ENCODE results near the gene WDFY2. TPM values are rescaled to one million over a fixed set of nuclear protein-coding genes. Genes with fewer than 3 reads are reported as not detected.
A peak's percentile ranks its signal among the peaks of the same experiment; 100 is the strongest.

Gene WDFY2
- total RNA-seq, 1 experiment from 2014 or later, result 4.1 TPM

DNA sequence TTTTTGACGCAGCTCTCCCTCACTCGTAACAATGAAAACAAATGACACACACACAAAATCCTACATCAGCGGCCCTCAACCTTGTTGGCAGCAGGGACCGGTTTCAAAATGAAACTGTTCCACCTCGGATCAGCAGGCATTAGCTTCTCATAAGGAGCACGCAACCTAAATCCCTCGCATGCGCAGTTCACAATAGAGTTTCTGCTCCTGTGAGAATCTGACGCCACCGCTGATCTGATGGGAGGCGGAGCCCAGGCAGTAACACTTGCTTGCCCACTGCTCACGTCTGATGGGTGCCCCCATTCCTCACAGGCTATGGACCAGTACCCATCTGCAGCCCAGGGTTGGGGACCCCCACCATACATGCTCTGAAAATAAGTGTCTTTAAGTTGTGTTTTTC lies 176.3 kb downstream of the WDFY2 start:
- DNase-seq (no peak), ATAC-seq (no peak)
- Histone ChIP-seq H3K27me3 (ENCODE audit: low read length) (no peaks in the 10 kb centered on the region), H3K36me3 (ENCODE audit: low read depth, low read length) (no peaks in the 10 kb centered on the region; the same call in 1 of the 2 replicates), H3F3A (ENCODE audit: low read length, unreplicated experiment) (no peaks in the 10 kb centered on the region), H3K4me2 (ENCODE audit: low read length) (no peak overlapping the region), H3K27ac (ENCODE audit: low read length) (no peak overlapping the region), H3K4me3 (ENCODE audit: low read length) (no peak overlapping the region), H2AFZ (ENCODE audit: low read length) (no peak overlapping the region), H3K9ac (ENCODE audit: low read length) (no peak overlapping the region), H3K79me2 (ENCODE audit: low read length) (no peaks in the 10 kb centered on the region), H3K9me3 (ENCODE audit: low read length) (no peaks in the 10 kb centered on the region), H3K4me1 (ENCODE audit: insufficient read depth, low read length) (peaks cover 13% of the 10 kb centered on the region), H3K9me2 (replicated peaks; ENCODE audit: low read length) (no peaks in the 10 kb centered on the region), H4K20me1 (ENCODE audit: low read length) (no peaks in the 10 kb centered on the region)
- intact Hi-C loops (cut with micrococcal nuclease), result no loop called here
- no TSS peak for BruUV-seq (replicated peaks)
- TF ChIP-seq EZH2phosphoT487 (IDR thresholded peaks at IDR 0.05; ENCODE audit: borderline replicate concordance, low read length), result no peak
- TF ChIP-seq, protein P1, sequence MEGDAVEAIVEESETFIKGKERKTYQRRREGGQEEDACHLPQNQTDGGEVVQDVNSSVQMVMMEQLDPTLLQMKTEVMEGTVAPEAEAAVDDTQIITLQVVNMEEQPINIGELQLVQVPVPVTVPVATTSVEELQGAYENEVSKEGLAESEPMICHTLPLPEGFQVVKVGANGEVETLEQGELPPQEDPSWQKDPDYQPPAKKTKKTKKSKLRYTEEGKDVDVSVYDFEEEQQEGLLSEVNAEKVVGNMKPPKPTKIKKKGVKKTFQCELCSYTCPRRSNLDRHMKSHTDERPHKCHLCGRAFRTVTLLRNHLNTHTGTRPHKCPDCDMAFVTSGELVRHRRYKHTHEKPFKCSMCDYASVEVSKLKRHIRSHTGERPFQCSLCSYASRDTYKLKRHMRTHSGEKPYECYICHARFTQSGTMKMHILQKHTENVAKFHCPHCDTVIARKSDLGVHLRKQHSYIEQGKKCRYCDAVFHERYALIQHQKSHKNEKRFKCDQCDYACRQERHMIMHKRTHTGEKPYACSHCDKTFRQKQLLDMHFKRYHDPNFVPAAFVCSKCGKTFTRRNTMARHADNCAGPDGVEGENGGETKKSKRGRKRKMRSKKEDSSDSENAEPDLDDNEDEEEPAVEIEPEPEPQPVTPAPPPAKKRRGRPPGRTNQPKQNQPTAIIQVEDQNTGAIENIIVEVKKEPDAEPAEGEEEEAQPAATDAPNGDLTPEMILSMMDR (conservative IDR thresholded peaks at IDR 0.05; ENCODE audit: low read depth, low read length), result no peak
- no peak for TF ChIP-seq EZH2 (IDR thresholded peaks at IDR 0.05; ENCODE audit: low read length, unreplicated experiment)
- ChIA-PET POLR2A (ENCODE audit: unreplicated experiment) (no interaction called here), CTCF (no interaction called here)

DNA sequence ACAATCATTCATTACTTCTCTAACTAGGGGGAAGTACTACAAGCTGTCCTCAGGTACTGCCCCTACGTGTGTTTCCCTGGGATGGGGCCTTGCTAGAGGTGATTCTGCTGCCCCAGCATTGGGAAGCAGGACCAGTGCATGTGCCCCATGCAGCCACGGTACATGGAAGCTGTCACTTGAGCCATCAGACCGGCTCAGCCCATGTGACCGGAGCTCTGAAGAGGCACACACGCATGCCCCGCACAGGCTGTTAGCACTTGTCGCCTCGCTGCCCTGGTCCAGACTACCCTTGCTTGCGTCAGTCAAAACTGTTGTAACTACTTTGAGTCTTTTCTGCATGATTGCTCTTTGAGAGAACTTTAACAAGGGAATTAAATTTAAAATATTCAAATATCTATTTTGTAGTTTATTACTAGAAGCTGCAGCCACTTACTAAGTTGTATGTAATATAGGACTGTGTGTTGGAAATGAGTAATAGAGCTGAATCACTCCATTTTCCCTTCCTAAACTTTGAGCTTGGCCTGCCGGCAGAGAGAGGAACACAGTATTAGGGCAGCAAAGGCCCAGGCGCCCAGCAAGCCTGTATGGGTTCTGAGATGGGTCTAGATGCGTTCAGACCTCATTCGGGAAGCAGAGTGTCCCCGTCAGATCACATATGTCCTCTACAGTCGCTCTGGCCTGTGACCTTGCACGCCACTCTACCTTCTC lies 177.5 kb downstream of the WDFY2 start:
- BruUV-seq (replicated peaks), result no TSS peak
- Histone ChIP-seq H3K36me3 (ENCODE audit: low read depth, low read length) (no peaks in the 10 kb centered on the region; the same call in 1 of the 2 replicates), H3K9me3 (ENCODE audit: low read length) (no peaks in the 10 kb centered on the region), H3K27me3 (ENCODE audit: low read length) (no peaks in the 10 kb centered on the region), H3K4me2 (ENCODE audit: low read length) (no peak overlapping the region), H3K9ac (ENCODE audit: low read length) (no peak overlapping the region), H3K79me2 (ENCODE audit: low read length) (no peaks in the 10 kb centered on the region), H3K4me3 (ENCODE audit: low read length) (no peak overlapping the region), H3F3A (ENCODE audit: low read length, unreplicated experiment) (no peaks in the 10 kb centered on the region), H3K4me1 (ENCODE audit: insufficient read depth, low read length) (peaks cover 13% of the 10 kb centered on the region), H2AFZ (ENCODE audit: low read length) (no peak overlapping the region), H3K27ac (ENCODE audit: low read length) (no peak overlapping the region), H4K20me1 (ENCODE audit: low read length) (no peaks in the 10 kb centered on the region), H3K9me2 (replicated peaks; ENCODE audit: low read length) (no peaks in the 10 kb centered on the region)
- CTCF ChIA-PET, result no interaction called here
- POLR2A ChIA-PET (ENCODE audit: unreplicated experiment), result interaction anchor here (0.7 kb wide), 1 partner anchor 31 kb away, joined by 4 read pairs; no protein-coding TSS in a partner anchor
- DNase-seq (peak; percentile 4), ATAC-seq (peak; percentile 52)
- TF ChIP-seq, protein P1 (conservative IDR thresholded peaks at IDR 0.05; ENCODE audit: low read depth, low read length), result no peak
- TF ChIP-seq EZH2phosphoT487 (IDR thresholded peaks at IDR 0.05; ENCODE audit: borderline replicate concordance, low read length) (no peak), EZH2 (IDR thresholded peaks at IDR 0.05; ENCODE audit: low read length, unreplicated experiment) (no peak)
- intact Hi-C loops (cut with micrococcal nuclease), result no loop called here

- Histone ChIP-seq H4K20me1 (ENCODE audit: low read length) (no peaks in the 10 kb centered on the region), H3K27ac (ENCODE audit: low read length) (no peak overlapping the region), H2AFZ (ENCODE audit: low read length) (no peak overlapping the region), H3K4me1 (ENCODE audit: insufficient read depth, low read length) (peaks cover 13% of the 10 kb centered on the region), H3K9me2 (replicated peaks; ENCODE audit: low read length) (no peaks in the 10 kb centered on the region), H3F3A (ENCODE audit: low read length, unreplicated experiment) (no peaks in the 10 kb centered on the region), H3K9ac (ENCODE audit: low read length) (no peak overlapping the region), H3K36me3 (ENCODE audit: low read depth, low read length) (no peaks in the 10 kb centered on the region; the same call in 1 of the 2 replicates), H3K9me3 (ENCODE audit: low read length) (no peaks in the 10 kb centered on the region), H3K4me3 (ENCODE audit: low read length) (no peak overlapping the region), H3K4me2 (ENCODE audit: low read length) (no peak overlapping the region), H3K27me3 (ENCODE audit: low read length) (no peaks in the 10 kb centered on the region), H3K79me2 (ENCODE audit: low read length) (no peaks in the 10 kb centered on the region)
- DNase-seq (no peak), ATAC-seq (no peak)
- intact Hi-C loops (cut with micrococcal nuclease), result no loop called here
- POLR2A ChIA-PET (ENCODE audit: unreplicated experiment), result interaction anchor here (0.6 kb wide), 1 partner anchor 346 kb away, joined by 3 read pairs; no protein-coding TSS in a partner anchor
- no TSS peak for BruUV-seq (replicated peaks)
- TF ChIP-seq, protein P1 (conservative IDR thresholded peaks at IDR 0.05; ENCODE audit: low read depth, low read length), result no peak
- TF ChIP-seq EZH2phosphoT487 (IDR thresholded peaks at IDR 0.05; ENCODE audit: borderline replicate concordance, low read length), result no peak
- no peak for TF ChIP-seq EZH2 (IDR thresholded peaks at IDR 0.05; ENCODE audit: low read length, unreplicated experiment)
- CTCF ChIA-PET, result no interaction called here
Observed at GRCh38 chr13:51763486-51763885, 179.2 kb downstream of the WDFY2 start.

All from PC-3 (cell line).